ENCODE results near the gene SLC25A1.
"Not testable (repeated sequence)": the region's sequence is repeated elsewhere in the genome, so short reads cannot be mapped to it uniquely, and the experiment has no call there.

Gene SLC25A1

DNA sequence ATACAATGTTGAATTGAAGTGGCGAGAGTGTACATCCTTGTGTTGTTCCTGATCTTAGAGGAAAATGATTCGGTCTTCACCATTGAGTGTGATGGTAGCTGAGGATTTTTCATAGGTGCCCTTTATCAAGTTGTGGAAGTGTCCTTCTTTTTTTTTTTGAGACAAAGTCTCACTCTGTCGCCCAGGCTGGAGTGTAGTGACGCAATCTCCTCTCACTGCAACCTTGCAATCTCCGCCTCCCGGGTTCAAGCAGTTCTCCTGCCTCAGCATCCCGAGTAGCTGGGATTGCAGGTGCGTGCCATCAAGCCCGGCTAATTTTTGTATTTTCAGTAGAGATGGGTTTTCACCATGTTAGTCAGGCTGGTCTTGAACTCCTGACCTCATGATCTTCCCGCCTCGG lies 19.9 kb downstream of the SLC25A1 start:
- not testable (repeated sequence) for DNase-seq

DNA sequence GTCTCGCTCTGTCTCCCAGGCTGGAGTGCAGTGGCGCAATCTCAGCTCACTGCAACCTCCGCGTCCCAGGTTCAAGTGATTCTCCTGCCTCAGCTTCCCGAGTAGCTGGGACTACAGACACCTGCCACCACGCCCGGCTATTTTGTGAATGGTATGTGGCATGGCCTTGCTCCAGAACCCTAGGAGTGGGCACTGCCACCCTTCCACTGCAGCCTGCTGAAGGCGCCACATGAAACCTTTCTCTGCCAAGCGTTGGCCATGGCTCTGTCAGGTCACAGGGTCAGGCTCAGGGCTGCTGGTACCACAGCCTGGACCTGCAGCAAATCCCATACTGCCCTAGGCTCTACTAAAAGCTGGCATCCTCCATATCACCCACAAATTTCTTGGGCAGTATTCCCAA lies 22.4 kb downstream of the SLC25A1 start:
- DNase-seq: not testable (repeated sequence)

DNA sequence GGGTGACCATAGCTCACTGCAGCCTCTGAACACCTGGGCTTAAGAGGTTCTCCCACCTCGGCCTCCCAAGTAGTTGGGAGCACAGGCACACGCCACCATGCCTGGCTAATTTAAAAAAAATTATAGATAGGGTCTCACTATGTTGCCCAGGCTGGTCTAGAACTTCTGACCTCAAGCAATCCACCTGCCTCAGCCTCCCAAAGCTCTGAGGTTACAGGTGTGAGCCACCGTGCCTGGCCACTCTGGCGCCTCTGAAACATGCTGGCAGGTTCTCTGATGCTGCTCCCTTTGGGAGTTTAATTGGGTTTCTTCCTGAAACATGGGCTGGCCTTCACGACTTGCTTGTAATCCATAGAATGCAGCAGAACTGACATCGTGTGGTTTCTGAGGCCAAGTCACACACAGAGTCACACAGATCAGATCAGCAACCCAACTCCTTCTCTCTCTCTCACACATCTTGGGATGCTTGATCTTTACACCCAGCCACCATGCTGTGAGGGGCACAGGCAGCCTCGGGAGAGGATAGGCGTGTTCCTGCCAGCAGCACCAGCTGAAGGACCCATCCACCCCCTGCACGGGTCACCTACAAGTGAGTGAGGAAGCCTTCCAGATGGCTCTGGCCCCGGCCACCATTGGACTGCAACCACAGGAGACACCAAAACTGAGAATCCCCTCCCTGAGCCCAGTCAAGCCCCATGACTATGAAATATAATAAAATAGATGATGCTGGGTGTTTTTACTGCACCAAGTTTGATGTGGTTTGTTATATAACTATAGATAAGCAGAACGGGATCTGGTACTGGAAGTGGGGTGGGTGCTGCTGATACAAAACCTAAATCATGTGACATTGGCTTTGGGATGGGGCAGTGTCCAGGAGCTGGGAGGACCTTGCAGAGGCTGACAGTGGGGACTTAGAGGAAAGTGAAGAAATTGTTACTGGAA lies 25.3 kb downstream of the SLC25A1 start:
- no peak for DNase-seq

DNA sequence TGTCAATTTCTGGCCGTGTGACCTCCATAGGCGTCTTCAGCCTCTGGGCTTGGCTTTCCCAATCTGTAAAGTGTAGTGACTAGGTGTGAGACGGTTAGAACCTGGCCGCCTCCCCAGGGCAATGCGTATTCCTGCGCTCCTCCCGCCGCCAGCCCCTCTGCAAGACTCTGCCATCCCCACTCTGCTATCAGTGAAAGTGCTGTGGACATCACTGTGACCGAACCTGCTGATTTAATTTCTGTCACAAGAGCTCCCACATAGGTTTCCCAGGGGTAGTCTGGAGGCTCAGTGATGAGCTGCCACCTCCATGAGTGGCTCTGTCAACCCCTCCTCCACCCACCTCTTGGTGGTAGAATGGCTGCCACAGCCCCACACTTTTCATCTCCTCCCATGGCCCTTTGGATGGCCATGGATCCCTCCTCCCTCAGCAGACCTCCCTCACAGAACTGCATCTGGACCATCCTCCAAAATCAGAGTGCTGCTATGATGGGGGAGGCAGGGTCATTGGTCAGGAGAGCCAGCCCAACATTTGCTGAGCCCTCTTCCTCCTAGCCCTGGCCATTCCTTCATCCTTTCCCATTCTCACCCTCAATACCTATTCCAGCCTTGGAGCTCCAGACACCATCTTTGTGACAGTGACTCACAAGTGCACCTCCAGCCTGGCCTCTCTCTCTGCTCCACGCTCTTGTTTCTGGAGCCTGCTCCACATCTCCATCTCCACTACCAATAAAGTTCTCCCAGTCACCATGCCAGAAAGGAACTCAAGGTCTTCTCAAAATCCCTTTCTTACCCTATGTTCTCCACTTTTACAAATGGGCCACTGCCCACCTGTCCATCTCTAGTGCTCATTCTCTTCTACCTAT lies 27.0 kb downstream of the SLC25A1 start:
- DNase-seq: no peak

DNA sequence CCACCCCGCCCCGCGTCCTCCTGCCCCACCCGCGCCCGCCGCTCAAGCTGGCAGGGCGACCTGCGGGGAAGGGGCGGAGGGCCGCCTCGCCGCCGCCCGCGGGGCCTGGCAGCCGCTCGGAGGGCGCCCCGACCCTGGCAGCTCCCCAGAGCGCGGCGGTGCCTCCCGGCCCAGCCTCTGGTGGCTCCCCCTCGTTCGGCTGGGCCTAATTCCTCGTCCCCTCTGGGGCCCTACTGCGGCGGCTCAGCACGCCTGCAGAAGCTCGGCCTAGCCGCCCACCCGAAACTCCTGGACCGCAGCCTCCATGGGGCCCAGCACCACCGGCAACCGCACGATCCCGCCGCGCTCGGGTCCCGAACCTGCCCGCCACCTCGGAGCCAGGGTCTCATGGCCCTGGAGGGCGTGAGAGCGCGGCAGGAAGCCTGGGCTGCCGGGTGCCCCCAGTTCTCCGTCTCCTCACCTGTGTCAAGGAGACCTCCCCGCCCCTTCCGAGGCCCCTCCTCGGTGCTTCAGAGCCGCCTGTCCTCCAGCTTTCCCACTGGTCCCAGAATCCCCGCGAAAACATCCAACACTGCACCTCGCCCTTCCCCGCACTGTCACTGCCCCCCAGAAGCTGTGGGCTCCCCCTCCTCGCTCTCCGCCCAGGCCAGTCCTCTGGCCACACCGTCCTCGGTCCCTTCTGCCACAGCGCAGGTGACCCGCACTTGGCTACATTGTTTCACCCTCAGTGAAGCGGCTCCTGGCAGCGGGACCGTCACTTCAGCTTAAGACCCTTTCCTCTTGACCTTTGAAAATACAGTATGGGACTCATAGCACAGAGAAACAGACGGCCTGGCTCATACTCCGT lies 27.8 kb downstream of the SLC25A1 start:
- DNase-seq: no peak

DNA sequence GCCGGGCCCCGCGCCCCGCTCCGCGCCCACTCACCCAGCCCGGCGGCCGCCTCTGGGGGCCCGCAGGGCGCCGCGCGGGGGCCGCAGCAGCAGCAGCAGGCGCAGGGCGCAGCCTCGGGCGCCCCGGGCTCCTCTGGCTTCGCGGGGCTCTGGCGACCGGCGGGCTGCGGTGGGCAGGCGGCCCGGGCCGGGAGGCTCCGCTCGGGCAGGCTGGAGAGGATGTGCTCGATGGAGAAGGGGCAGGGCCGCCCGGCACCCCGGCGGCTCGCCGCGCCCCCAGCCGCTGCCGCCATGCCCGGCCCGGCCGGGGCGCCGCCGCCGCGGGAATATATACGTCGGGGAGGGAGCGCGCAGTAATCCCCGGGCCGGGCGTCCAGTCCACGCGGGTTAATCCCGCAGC lies 28.5 kb downstream of the SLC25A1 start, which contains the start of gene GSC2:
GSC2 (minus strand) TSS at position 302 of the 400 bp plus-strand sequence; CDS start at position 293, 9 bp downstream.
- DNase-seq: no peak

DNA sequence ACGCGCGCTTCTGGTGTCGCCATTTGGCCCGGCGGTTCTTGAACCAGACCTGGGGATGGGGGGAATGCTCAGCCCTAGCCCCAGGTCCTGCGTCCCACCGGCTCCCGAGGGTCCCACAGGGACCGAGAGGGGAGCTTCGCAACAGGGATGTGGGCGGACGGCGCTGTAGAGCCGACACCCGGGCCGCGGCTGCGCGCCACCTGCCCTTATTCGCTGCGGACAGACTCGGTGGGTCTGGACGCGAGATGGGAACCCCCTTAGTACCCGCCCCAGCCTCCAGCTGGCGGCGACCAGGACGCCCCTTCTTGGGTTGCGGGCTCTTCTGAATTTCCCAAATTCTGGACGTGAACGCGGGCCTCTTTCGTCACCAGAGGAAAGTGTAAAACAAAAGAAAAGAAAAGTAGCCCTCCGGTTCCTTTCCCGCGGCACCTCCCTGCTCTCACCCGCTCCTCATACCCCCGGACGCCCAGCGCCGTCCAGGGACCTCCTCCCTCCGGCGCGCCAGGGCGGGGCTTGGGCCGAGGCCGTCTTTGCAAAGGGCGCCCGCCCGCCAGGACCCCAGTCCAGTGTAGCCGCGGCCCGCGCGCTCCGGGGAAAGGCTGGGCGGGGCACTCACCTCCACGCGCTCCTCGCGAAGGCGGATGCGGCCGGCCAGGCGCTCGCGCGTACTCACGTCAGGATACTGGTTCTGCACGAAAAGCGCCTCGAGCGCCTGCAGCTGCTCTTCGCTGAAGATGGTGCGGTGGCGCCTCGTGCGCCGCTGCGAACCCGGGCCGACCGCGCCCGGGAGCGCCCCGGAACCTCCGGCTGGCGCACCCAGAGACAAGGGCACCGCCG lies 29.3 kb downstream of the SLC25A1 start:
- DNase-seq: no peak

DNA sequence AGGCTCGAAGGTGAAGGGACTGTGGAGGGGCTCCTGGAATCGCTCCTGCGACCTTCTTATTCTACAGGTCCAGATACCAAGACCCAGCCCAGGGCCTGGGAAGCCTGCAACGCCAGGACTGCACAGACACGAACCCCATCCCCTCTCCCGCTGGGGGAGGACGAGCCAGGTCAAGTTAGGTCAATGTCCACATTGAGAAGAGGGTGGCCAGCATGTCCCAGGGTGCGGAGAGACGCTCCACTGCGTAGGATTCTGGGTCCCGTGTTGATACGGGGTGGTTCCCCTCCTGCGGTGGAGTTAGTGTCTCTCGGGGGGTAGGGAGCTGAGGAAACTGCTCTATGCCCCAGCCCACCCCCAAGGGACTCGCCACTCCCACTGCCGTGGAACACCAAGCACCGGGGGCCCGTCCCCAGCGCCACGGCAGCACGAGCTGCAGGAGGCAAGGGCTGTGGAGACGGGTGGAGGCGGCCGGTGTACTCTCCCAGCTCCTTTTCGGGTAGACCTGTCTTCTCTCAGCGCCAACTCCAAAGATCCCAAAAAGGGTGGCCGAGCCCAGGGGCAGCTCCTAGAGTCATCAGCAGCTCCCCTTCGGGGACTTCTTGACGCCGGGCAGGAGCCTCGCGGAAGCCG lies 30.0 kb downstream of the SLC25A1 start:
- no peak for DNase-seq

DNA sequence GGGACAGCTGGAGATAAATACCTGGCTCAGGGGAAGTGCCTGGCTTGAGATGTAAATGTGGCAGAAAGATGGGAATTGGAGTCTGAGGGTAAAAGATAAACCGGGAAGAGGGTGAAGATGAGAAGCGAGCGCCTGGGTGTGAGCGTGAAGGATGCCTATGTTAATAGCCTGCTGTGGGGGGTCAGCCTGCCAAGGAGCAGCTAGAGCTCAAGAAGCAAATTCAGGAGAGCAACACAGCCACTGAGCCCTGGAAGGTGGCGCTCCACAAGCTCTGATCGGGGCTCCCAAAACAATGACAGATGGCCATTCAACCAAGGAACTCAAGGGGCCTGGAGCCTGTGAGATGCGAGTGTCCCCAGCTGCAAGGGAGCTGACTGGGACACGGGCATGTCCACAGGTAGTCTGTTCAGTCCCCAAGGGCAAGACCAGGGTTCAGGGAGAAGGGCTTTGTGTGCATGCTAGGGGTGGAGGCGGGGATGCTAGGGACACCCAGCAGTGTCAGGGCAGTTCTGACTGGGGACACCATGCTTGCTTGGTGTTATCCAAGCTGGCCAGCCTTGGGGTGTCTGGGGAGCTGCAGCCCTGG lies 31.2 kb downstream of the SLC25A1 start:
- DNase-seq: no peak

DNA sequence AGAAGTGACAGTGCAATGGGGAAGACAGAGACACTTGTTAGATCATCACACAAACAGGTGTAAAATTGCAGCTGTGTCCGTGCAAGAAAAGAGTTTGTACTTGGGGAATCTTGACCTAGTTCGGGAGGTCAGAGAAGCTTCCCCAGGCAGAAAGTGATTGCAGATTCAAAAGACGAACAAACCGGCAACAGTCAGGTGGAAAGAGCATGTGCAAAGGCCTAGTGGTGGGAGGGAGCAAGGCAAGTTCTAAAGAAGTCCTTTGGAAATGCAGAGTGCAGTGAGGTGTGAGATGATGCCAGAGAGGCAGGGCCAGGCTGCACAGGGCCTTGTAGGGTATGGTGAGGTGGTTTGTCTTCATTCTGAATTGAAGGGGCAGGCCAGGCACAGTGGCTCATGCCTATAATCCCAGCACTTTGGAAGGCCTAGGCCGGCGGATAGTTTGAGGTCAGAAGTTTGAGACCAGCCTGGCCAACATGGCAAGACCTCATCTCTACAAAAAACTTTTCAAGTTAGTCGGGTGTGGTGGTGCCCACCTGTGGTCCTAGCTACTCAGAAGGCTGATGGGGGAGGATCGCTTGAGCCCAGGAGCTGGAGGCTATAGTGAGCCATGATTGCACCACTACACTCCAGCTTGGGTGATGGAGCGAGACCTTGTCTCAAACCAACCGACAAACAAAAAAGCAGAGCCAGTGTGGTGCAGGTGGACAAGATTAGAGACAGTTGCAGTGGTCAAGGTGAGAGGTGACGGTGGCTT lies 32.1 kb downstream of the SLC25A1 start:
- DNase-seq: no peak

DNA sequence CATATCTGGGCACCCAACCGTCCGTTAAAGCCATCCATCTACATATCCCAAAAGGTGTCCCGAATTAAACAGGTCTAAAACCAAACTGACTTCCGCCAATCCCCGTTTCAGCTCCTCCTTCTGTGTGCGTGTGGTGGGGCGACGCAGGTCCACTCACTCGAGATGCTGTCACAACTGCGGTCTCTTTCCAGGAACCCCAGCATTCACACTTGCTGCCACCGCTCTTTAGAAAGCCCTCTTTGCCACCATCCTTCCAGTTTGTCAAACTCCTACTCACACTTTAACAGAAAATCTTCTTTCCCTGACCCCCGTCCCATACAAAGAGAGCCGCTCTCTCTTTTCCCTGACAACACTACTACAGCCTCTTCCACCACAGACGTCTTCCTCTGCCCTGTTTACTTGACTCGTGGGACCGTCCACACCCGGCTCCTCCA lies 34.6 kb downstream of the SLC25A1 start:
- peak in 1 of 2 experiments; percentile 6 for DNase-seq

DNA sequence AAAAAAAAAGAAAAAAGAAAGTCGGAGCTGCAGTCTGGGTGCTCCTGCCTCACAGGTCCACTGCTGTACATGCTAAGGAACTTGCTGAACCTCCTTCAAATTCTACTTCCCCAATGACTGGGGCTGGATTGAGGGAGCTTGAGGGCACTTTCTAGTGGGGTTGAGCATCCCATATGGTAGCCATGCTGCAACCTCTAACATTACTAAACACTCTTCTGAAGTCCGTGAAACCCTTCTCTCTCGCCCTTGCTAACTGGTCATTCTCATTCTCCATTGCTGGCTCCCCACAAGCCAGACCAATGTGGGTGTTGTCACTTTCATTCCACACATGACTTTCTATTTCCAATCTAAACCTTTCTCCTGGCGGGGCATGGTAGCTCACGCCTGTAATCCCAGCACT lies 35.3 kb downstream of the SLC25A1 start:
- DNase-seq: no peak

DNA sequence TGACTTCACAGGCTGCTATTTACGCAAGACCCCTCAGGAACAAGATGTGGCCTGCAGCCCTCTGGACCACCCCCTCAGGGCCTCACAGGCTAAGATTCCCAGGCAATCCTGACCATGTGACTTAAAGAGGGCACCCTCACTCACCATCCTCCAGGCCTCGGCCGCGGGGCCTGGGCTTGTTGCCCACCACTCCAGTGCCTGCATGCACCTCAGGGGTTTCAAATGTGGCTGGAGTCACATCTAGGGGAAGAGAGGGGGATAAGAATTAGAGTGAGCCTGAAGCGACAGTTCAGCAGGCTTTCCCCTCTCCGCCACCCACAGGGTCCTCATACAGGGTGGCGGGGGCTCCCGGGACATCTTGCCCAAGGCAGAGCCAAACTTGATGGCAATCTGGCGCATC lies 36.1 kb downstream of the SLC25A1 start:
- DNase-seq: no peak

DNA sequence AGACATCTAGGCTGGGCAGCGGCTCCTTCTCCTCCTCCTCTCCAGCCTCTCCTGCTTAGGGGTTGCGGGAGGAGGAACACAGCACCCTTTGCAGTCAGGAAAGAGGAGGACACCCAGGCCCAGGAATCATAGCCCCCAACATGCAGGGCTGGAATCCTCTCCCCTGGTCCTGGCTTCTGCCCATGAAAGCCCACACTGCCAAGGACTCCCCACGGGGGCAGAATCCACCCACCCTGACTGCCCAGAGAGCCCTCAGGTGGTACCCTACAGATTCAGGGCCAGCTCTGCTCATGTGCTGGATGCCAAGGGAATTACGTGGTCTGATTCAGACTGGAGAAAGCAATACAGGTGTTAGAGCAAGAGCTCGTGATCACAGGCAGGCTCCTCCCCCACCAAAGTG lies 38.6 kb downstream of the SLC25A1 start:
- DNase-seq: no peak

DNA sequence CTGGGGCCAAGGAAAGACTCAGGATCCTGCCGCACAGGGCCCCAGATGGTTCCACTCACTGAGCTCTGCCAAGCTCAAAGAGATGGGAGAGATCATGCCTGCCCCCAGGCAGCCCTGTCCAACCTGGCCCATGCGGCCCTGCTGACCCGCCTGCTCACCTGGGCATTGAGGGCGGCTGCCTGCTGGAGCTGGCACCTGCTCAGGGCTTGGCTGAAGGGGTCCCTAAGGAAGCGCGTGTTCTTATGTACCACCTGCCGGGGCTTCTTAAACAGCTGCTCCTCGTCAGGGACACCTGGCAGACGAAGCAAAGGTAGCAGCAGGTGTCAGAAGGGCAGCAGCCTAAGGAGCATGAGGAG lies 39.6 kb downstream of the SLC25A1 start:
- no peak for DNase-seq

DNA sequence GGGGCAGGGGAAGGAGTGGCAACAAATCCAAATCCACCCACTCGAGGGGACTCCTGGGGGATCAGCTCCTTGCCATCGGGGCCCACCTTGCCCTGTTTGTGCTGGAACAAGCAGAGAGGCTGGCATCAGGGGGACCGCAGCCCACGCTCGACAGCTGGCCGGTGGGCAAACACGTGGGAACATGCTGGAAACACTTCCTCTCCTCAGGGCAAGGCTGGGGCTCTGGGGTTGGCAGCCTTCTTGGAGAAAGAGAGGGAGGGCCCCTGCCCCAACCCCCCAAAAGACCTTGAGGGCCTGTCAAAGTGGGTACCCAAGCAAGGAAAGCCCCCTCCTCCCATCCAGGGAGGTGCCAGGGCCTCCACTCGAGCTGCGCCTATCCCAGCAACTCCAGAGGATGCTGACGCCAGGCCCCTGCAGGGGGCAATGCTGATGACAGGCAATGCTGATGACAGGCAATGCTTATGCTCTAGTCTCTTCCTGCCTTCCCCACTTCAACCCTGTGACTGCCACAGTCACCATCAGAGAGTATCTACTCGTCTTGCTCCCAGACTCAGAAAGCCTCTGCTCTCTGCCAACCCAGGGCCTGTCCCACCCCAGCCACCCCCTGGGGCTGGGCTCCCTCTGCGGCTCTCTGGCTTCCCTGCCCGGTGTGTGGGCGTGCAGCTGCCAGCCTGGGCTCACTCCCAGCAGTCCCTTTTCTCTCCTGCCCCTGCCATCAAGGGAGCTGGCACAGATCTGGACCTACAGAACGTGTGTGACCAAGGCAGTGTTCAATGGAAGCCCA lies 40.1 kb downstream of the SLC25A1 start:
- no peak for DNase-seq

DNA sequence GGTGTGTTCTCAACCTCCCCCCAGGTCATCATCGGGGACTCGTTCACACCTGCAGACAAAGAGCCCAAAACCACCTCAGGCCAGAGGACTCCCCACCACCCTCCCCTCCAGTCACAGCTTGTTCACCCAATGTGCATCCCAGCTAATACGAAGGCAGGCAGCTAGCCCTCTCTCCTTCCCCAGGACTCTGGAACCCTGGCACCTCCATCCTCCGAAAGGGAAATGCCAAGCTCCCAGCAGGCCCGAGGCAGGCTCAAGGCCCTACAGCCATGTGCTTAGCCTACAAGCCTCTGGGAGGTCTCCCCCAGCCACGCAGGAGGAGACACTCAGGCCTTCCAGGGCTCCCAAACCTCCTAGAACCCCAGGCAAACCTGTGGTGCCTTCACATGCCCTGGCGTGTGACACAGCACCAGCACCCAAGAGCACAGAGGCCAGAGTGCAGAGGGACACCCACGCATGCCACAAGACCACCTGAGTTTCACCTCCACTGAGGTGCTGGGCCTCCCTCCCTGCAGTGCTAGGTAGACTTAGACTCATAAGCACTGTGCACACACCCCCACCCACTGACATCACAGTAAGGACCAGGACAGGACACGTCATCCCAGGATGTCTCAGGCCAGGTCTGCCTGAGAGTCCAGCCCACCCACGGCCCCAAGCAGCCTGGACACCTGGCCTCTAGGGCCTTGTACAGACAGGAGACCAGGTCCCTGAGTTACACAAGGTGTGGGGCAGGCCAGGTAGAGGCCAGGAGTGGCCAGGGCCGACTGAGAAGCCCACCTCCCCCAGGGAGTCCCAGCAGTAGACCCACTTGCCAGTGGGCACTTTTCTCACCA lies 40.9 kb downstream of the SLC25A1 start:
- no peak for DNase-seq

DNA sequence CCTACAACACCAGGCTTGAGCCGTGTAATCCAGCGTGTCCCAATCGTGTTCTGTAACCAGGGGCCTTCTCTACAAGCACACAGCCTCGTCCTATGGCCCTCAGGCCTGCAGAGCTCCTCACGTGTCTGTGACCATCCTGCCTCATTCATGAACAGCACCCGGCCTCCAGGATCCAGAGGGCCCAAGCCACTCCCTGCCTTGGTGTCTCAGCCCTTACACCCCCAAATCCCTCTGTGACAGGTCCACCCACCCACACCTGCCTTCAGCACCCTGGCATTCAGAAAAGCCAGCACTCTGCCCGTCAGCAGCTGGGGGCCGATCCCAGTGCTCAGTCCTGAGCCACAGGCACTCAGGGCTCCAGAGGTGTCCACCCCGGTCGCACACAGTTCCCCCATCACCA lies 41.6 kb downstream of the SLC25A1 start:
- DNase-seq: no peak
